HepG2 (cell line): Measurements from ENCODE around the gene CD46. TPM values are rescaled to one million over a fixed set of nuclear protein-coding genes. Genes with fewer than 3 reads are reported as not detected.
"Not testable (repeated sequence)": the region's sequence is repeated elsewhere in the genome, so short reads cannot be mapped to it uniquely, and the experiment has no call there.

Source experiments
- ATAC-seq: fragments of 200-7000 bp; cut with Tn5 transposase; 3 replicates; pipeline ENCODE4 v1.9.1; 2020; ENCODE audit warnings: mild to moderate bottlenecking, moderate library complexity
- BruUV-seq: library from RNA; stranded (reverse); fragments of 400-500 nt; replicated peaks from 2 replicates; lab custom pipeline; 2021; lab: Mats Ljungman, UMichigan
- CTCF ChIA-PET: fragments of 300-600 bp; formaldehyde crosslinking; extraction: SDS; loops from one replicate; lab custom pipeline; 2021; ENCODE audit warnings: low total read pairs, inconsistent platforms, low intra/inter-chr PET ratio; lab: Yijun Ruan, JAX
- POLR2A ChIA-PET: fragments of 350-600 bp; sonication (Branson Sonifier 250); formaldehyde crosslinking; loops from one replicate; lab custom pipeline; 2020; ENCODE audit warnings: antibody characterized with exemption, inconsistent platforms; lab: Yijun Ruan, JAX
- DNase-seq: peaks from one replicate; pipeline ENCODE4 v3.0.0-alpha.2; 2015; ENCODE audit warnings: low spot score
- FAIRE-seq: peaks from 3 replicates; lab custom pipeline; 2011; peaks lifted over from hg19 to GRCh38; lab: Jason Lieb, UNC
- H2AFZ ChIP-seq: one replicate; pipeline ENCODE4 v1.6.1; 2011; ENCODE audit warnings: low read length, inconsistent platforms
- H3K27ac ChIP-seq: fragments of 300-600 bp; 3 replicates; pipeline ENCODE4 v1.8.0; 2011; ENCODE audit warnings: mixed run types, mild to moderate bottlenecking, mixed read lengths, low read length, inconsistent platforms; ENCODE audit not compliant: insufficient read depth; ENCODE audit errors: extremely low read length
- H3K27me3 ChIP-seq, 2 experiments: fragments of 200-600 bp in 1 of 2; 2 replicates in 1 of 2; 3 replicates in 1 of 2; pipeline versions ENCODE4 v1.6.0 to v1.8.0; 2011; ENCODE audit warnings: low read length in 2 of 2, mild to moderate bottlenecking in 2 of 2, moderate library complexity in 2 of 2, inconsistent platforms in 1 of 2; ENCODE audit not compliant: insufficient read depth in 2 of 2, control insufficient read depth in 1 of 2
- H3K36me3 ChIP-seq, 2 experiments: fragments of 200-600 bp in 1 of 2; replicated peaks in 1 of 2; 2 replicates in 1 of 2; 3 replicates in 1 of 2; pipeline versions ENCODE4 v1.5.1 to v1.8.0; 2011; ENCODE audit warnings: low read length in 2 of 2, inconsistent platforms in 1 of 2; ENCODE audit not compliant: insufficient read depth in 2 of 2, control insufficient read depth in 1 of 2
- H3K4me1 ChIP-seq: 2 replicates; pipeline ENCODE4 v1.5.1; 2012; ENCODE audit warnings: low read length, inconsistent platforms; ENCODE audit not compliant: insufficient read depth
- H3K4me2 ChIP-seq: 2 replicates; pipeline ENCODE4 v1.6.0; 2011; ENCODE audit warnings: low read depth, low read length, inconsistent platforms
- H3K4me3 ChIP-seq, 3 experiments: fragments of 200-600 bp in 1 of 3; sonication (generic), shearing (Covaris generic) in 1 of 3; replicated peaks in 1 of 3; 2 replicates each; pipeline ENCODE4 v1.5.1; 2011 to 2016; ENCODE audit warnings: low read length in 3 of 3, inconsistent platforms in 2 of 3, low read depth in 2 of 3, mild to moderate bottlenecking in 2 of 3, control low read depth in 1 of 3, mixed read lengths in 1 of 3; ENCODE audit not compliant: insufficient read depth in 1 of 3
- H3K79me2 ChIP-seq: one replicate; pipeline ENCODE4 v1.6.1; 2011; ENCODE audit warnings: low read length, inconsistent platforms; ENCODE audit not compliant: insufficient read depth
- H3K9ac ChIP-seq: 2 replicates; pipeline ENCODE4 v1.6.0; 2011; ENCODE audit warnings: mild to moderate bottlenecking, low read depth, low read length, inconsistent platforms; ENCODE audit not compliant: insufficient read depth
- H3K9me3 ChIP-seq: 2 replicates; pipeline ENCODE4 v1.5.1; 2012; ENCODE audit warnings: mild to moderate bottlenecking, low read length
- H4K20me1 ChIP-seq: 2 replicates; pipeline ENCODE4 v1.6.0; 2011; ENCODE audit warnings: inconsistent platforms, mild to moderate bottlenecking, low read length, moderate library complexity; ENCODE audit not compliant: insufficient read depth
- CC2D1A ChIP-seq: sonication (generic); formaldehyde crosslinking; IDR thresholded peaks from 2 replicates; pipeline ENCODE4 v1.8.1; 2023; ENCODE audit warnings: mild to moderate bottlenecking, missing genetic modification reagents
- GABPA ChIP-seq, 2 experiments: IDR thresholded peaks; 2 replicates each; pipeline ENCODE4 v1.6.1; 2011 to 2016; ENCODE audit warnings: low read depth in 2 of 2, low read length in 1 of 2, missing biosample characterization in 1 of 2, missing genetic modification characterization in 1 of 2
- SKI ChIP-seq: fragments of 450-650 bp; IDR thresholded peaks from one replicate; pipeline ENCODE4 v1.6.1; 2018; ENCODE audit warnings: mild to moderate bottlenecking; ENCODE audit not compliant: partially characterized antibody
- WGBS: methylation state at CpG from one replicate; pipeline ENCODE4 v1.1.6; 2017; ENCODE audit warnings: low lambda C conversion rate; 5-methylcytosine and 5-hydroxymethylcytosine counted together
- in situ Hi-C: cut with HindIII; loops from 2 replicates; pipeline ENCODE4 v1.10.0; 2017; ENCODE audit warnings: low pct_unique_long_range_greater_than_20kb; ENCODE audit not compliant: extremely low pct_ligation_motif_present
- intact Hi-C: fragments of 100-400 bp; cut with micrococcal nuclease; formaldehyde crosslinking; loops from one replicate; pipeline ENCODE4 v1.10.0; 2022; ENCODE audit not compliant: unreplicated experiment
- polyA plus RNA-seq, 8 experiments: library from polyadenylated mRNA; depleted of rRNA in 3 of 8; stranded (reverse) in 7 of 8; unstranded in 1 of 8; fragments of >200 nt; fragmentation: Illumina TruSeq in 4 of 8; extraction: Trizol in 4 of 8; gene quantifications; 2 replicates each; pipeline versions ENCODE4 v1.2.1 to v1.2.3, GENCODE V29; 2011 to 2016; ENCODE audit warnings: low read depth in 4 of 8, missing spikeins in 1 of 8, mixed read lengths in 1 of 8; ENCODE audit not compliant: insufficient read depth in 1 of 8
- total RNA-seq, 5 experiments: library from RNA; depleted of rRNA; stranded (reverse); fragments of >200 nt; fragmentation: Illumina TruSeq; extraction: Trizol; gene quantifications; 2 replicates each; pipeline ENCODE4 v1.2.3, GENCODE V29; 2016; ENCODE audit warnings: low read depth in 1 of 5

CD46 gene
- total and polyA plus RNA-seq, 2 of the 13 experiments (the other 11 are each of a cell fraction or from before 2014, with no cell fraction given), result 130 to 277 TPM

GRCh38 chr1:207766569-207766968 lies 14.7 kb downstream of the CD46 start (continued):
- TF ChIP-seq SKI (no peak), CC2D1A (CRISPR knock-in tag) (no peak), GABPA (IDR thresholded peaks at IDR 0.05; ENCODE audit: low read depth, low read length) (no peak), GABPA (CRISPR knock-in tag; IDR thresholded peaks at IDR 0.05; ENCODE audit: low read depth) (no peak)

DNA sequence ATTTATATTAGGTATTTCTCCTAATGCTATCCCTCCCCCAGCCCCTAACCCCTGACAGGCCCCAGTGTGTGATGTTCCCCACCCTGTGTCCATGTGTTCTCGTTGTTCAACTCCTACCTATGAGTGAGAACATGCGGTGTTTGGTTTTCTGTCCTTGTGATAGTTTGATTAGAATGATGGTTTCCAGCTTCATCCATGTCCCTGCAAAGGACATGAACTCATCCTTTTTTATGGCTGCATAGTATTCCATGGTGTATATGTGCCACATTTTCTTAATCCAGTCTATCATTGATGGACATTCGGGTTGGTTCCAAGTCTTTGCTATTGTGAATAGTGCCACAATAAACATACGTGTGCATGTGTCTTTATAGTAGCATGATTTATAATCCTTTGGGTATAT lies 18.7 kb downstream of the CD46 start:
- H3K4me2 ChIP-seq, H3K9me3 ChIP-seq, H3K4me1 ChIP-seq, BruUV-seq, ATAC-seq, H2AFZ ChIP-seq, intact Hi-C loops, H3K79me2 ChIP-seq, in situ Hi-C loops, H3K27ac ChIP-seq, H3K27me3 ChIP-seq, FAIRE-seq, CTCF ChIA-PET, H4K20me1 ChIP-seq, H3K4me3 ChIP-seq, H3K9ac ChIP-seq, POLR2A ChIA-PET, DNase-seq: not testable (repeated sequence)
- WGBS, result 100% methylated on average over 3 of the region's 4 CpGs
- H3K36me3 ChIP-seq, result peaks cover under 1 to 47% of the 10 kb centered on the region in 2 experiments; a peak in 4 of 5 replicates

GRCh38 chr1:207776045-207776444 lies 24.2 kb downstream of the CD46 start:
- Histone ChIP-seq H3K79me2 (peaks cover 42% of the 10 kb centered on the region), H4K20me1 (peaks cover 21% of the 10 kb centered on the region), H3K36me3 (peaks cover 5 to 45% of the 10 kb centered on the region in 2 experiments)
- H2AFZ ChIP-seq, BruUV-seq, H3K27me3 ChIP-seq, DNase-seq, ATAC-seq, H3K9me3 ChIP-seq, POLR2A ChIA-PET, H3K4me1 ChIP-seq, in situ Hi-C loops, FAIRE-seq, H3K4me2 ChIP-seq, intact Hi-C loops, H3K9ac ChIP-seq, H3K27ac ChIP-seq, CTCF ChIA-PET, H3K4me3 ChIP-seq: not testable (repeated sequence)
- WGBS, result 84% methylated on average over 9 of the region's 9 CpGs

DNA sequence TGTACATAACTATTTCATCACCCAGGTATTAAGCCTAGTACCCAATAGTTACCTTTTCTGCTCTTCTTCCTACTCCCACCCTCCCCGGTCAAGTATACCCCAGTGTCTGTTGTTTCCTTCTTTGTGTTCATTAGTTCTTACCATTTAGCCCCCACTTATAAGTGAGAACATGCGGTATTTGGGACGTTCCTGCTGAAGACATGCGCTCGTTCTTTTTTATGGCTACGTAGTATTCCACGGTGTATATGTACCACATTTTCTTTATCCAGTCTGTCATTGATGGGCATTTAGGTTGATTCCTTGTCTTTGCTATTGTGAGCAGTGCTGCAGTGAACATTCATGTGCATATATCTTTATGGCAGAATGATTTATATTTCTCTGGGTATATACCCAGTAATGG lies 25.6 kb downstream of the CD46 start:
- WGBS, result 98% methylated on average over 7 of the region's 7 CpGs
- intact Hi-C loops, BruUV-seq, H3K27ac ChIP-seq, H3K4me1 ChIP-seq, H2AFZ ChIP-seq, H3K9me3 ChIP-seq, H3K4me3 ChIP-seq, POLR2A ChIA-PET, FAIRE-seq, ATAC-seq, DNase-seq, CTCF ChIA-PET, H3K9ac ChIP-seq, H3K4me2 ChIP-seq, H3K27me3 ChIP-seq, in situ Hi-C loops: not testable (repeated sequence)
- peaks cover 5 to 45% of the 10 kb centered on the region in 2 experiments for H3K36me3 ChIP-seq
- peaks cover 51% of the 10 kb centered on the region for H3K79me2 ChIP-seq
- peaks cover 24% of the 10 kb centered on the region for H4K20me1 ChIP-seq
